ENCODE data around the gene RACGAP1.
"Not testable (repeated sequence)": the region's sequence is repeated elsewhere in the genome, so short reads cannot be mapped to it uniquely, and the experiment has no call there.

The RACGAP1 gene

DNA sequence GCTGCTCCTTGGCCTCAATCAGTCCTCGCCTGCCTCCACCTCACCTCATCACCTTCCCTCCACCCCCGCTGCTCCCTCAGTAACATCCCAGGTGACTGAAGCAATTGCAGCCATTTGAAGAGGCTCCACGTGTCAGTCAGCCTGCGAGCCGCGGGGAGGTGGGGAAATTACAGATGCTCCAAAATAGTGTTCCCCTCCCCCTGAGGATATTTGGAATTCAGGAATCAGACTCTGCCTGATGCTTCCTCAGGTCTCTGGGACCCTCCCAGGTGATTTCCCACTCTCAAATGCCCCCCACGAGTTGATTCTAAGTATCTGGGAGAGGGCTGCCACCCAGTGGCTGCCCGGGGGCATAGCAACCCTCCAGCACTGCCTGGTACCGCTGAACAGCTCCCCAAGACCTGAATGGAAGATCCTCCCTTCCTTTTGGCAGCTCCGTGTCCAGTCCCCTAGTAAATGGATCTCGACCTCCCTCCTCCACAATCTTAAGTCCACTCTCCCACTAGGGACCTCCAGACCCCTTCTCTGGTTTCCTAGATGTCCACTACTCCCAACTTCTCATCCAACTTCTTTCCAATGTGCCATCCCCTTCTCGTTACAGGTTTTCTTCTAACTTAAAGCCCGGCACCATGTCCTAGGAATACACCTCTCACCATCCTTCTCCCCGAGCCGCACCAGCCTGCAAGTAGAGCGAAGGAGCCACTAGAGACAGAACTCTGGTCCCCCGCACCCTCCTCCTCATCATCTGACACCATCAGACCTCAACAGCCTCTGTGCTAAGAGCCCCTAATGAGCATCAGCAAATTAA, 30.7 kb upstream of the RACGAP1 start:
- peak; percentile 78 for DNase-seq (ENCODE audit: low spot score)

DNA sequence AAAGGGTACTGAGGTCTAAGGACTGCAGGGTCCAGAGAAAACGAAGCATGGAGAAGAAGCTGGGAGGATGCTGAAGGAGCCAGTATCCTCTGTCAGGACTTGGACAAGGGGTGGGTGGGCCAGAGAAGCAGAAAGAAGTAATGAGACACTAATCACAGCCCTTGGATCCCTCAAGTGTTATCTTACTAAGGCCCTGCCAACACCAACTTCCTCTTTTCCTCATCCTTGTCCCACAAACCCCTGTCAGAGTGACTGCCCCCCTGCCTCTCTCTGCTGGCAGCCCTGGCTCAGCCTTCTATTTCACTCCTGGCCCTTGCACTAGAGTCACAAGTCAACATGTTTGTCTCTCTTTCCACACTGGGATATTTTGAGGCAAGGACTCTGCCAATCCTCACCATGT, 28.3 kb upstream of the RACGAP1 start:
- DNase-seq (ENCODE audit: low spot score), result no peak

DNA sequence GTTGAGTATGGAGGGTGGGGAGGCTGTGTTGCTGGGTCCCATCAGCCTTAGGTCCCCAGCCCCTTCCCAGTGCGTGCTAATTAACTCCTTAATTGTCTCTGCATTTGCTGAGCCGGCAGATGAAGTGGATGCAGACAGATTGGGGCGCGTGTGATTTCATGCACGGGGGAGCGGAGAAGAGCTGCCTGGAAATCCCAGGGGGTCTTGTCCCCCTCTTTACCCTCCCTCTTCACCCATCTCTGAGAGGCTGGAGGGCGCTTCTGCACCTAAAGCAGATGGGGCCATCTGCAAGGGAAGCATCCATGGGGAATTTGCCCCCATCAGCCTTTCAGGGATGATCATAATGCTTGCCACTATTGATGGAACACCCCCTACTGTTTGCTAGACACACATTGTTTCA, 27.7 kb upstream of the RACGAP1 start:
- DNase-seq (ENCODE audit: low spot score), result peak; percentile 67

DNA sequence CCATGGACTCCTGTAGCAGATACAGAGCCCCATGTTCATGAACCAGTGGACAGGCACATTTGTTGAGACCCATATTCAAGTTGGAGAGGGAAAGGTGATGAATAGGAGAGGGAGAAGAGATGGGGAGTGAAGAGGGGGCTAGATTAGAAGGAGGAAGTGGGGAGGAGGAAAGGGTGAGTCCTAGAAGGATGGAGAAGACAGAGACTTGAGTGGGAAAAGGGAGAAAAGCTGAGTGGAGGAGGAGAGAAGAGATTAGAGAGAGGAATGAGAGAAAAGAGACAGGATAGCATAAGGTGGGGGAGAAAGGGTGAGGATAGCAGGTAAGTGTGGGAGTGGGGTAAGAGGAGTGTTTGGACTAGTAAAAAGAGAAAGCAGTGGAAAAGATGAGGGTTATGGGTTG, 27.2 kb upstream of the RACGAP1 start:
- no peak for DNase-seq (ENCODE audit: low spot score)

DNA sequence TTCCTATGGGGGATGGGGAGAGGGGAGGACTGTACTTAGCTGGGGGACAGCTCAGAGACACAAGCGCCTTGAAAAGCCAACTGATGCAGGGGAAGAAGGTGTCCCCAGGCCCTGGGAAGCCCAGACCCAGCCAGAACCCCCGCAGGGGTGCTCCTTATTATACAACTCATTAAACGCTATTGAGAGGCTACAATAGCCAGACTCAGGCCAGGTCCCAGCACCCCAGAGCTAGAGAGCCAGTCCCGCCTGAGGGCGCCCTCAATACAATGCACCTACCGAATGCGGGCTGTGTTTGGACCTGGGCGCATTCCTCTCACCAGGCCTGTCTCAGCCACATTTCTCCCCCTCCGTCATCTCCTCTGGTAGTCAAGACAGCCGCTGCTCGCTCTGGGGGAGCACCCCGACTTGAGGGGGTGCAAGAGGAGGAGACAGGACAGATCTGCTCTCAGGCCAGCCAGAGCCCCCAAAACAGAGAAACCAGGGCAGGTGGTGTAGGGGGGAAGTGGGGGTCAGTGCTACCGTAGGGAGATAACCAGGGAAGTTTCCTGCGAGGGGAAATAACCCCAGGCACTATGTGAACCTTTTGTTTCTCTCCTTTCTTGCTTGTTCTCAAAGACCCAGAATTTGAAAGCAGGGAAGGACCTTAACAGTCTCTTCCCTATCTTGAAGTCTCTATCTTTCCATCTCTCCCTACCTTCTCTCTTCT, 26.0 kb upstream of the RACGAP1 start:
- DNase-seq (ENCODE audit: low spot score), result no peak

DNA sequence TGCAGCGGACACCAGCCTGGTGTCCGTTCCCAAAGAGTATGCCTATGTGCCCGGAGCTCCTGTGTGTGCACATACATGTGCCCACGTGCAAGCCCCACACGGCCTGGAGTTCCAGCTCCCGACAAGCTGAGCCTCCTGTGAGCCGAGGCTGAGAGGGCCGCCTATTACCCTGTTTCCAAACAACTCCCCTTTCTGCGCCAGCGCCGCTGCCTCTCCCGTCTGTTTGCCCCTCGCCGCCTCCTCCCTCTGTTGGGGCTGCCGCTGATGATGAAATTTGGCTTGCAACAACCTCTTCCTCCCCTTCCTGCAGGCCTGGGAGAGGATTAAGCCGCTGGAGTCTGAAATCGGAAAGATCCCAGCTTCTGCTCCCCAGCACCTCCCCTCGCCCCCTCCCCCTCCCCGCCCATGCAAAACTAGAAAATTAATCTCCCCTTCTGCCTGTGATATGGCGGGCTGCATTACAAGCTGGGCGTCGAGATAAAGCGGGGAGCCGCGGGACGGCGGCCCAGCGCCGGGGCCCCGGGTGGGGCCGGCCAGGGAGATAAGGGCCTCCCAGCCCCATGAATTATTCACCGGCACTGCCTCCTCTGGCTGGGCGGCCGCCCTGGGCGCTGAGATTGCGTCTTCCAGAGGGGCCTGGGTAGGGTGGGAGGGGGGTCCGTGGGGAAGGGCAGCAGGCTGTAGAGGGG, 25.3 kb upstream of the RACGAP1 start:
- peak; percentile 89 for DNase-seq (ENCODE audit: low spot score)

DNA sequence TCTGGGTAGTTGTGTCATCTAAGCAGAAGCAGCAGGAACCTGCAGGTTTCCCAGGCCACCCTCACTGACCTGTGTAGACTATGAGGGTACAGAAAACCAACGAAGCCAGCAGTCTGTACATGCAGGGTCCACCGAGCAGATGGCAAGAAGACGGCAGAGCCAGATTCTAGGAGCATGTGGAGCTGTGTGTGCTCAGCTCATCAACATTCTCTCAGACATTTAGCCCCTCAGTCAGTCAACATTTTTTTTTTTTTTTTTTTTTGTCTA, 24.8 kb upstream of the RACGAP1 start:
- DNase-seq (ENCODE audit: low spot score), result no peak

DNA sequence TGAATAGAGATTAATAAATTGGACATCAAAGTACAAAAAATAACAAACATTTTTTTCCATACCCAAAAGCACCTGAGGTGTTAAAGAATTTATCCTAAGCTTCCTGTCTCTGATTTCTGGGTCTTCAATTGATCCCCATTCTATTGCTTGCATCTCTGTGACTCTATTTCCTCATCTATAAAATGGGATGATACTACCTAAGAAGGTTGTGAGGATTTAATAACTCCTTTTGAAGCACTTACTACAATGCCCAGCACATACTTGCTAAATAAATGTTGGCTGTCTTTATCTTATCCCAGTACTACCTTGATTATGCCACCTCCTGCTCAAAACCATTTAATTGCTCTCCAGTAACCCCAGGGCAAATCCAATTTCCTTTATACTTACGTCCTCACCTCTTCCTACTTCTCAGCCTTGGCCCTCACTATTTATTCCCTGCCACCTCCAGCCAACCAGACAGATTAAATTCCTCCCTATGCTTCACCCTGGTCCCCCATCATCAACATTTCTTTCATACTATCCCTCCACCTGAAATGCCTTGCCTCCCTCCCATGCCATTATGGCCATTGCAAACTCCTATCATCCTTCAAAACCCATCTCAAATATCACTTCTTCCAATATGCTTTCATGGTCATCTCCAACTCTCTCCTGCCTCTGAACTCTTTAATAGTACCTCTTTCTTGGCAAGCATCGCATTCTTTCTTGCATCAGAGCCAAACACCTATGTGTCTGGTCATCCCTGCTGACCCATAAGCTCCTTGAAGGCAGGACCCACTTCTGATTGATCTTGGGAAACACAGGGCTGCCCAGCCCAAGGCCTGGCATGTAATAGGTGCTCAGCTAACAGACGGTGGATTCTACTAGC, 24.2 kb upstream of the RACGAP1 start:
- no peak for DNase-seq (ENCODE audit: low spot score)

GRCh38 chr12:50047693-50048250, 22.5 kb upstream of the RACGAP1 start:
- DNase-seq (ENCODE audit: low spot score), result no peak

GRCh38 chr12:50043854-50044253, 18.6 kb upstream of the RACGAP1 start:
- DNase-seq (ENCODE audit: low spot score), result no peak

DNA sequence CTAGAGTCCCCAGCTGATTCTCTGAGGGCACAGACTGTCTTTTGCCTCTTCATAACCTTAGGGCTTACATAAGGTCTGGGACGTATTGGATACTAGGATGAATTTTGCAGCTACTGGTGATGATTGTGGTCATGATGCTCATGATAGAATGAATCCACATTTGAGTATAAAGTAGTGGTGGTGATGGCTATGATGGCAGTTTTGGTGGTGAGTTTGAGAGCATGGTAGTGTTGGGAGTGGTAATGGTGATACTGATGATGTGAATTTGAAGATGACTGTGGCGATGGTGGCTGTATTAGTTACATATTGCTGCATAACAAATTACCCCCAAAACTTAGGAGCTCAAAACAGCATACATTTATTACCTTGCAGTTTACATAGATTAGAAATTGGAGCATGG, 18.0 kb upstream of the RACGAP1 start:
- no peak for DNase-seq (ENCODE audit: low spot score)

DNA sequence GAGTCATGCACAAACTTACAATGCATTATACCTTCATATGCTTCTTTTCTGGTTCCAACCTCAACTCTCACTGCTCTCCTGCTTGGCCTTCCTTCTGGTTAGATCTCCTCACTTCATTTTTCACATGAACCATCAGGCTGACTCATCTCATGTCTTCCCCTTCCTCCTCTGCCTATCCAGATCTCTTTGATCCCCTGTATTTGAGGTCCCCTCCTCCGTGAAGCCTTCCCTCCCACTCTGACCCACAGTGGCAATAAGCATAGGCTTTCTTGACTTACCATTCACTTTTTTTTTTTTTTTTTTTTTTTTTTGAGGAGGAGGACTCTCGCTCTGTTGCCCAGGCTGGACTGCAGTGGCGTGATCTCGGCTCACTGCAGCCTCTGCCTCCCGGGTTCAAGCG, 17.4 kb upstream of the RACGAP1 start:
- no peak for DNase-seq (ENCODE audit: low spot score)

DNA sequence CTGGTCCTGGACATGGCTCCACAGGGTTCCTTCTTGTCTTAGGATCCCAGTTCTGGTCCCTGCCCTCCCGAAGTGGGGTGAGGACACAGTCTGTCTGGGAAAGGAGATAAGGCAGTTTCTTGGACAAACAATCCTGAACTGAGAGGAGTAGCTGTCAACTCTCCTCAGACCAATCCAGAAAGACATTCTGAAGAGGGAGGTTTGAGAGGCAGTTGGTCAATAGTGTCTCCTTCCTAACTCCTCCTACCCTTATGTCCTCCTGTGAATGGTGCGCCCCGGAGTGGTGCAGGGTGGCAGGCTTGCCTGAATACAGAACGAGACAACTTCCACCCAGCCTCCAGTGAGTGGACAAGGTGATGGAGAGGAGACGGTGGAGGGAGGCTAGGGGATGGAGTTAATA, 16.7 kb upstream of the RACGAP1 start:
- DNase-seq (ENCODE audit: low spot score), result no peak

GRCh38 chr12:50041062-50041860, 16.0 kb upstream of the RACGAP1 start:
- no peak for DNase-seq (ENCODE audit: low spot score)

- DNase-seq (ENCODE audit: low spot score), result no peak
Observed at GRCh38 chr12:50040657-50041056, 15.4 kb upstream of the RACGAP1 start.

DNA sequence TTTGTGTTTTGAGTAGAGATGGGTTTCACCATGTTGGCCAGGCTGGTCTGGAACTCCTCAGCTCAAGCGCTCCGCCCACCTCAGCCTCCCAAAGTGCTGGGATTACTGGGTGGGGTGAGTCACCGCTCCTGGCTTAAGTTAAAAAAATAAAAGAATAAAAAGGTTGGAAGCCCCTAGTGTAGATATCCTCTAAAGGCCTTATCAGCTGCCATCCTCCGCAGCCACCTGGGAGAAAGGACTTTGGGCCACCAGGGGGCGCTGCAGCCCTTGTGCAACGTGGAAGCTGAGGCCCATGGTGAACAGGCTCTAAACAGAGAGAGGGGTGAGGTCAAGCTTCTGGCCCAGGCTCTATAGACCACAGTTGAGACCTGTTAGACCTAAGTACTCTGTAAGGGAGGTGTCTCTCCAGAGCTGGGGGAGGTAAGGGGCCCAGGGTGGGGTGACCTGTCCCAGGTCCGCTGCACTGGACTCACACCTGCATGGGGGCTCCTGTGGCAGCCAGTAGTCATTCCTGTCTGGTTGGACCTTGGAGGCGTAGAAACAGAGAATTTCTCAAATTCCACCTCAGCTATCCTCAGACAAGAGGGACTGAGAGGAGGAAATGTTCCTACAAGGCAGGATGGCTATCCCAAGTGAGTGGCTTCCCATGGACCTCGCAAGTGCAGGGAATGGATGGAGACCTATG, 14.0 kb upstream of the RACGAP1 start:
- peak; percentile 86 for DNase-seq (ENCODE audit: low spot score)

- no peak for DNase-seq (ENCODE audit: low spot score)
Observed at GRCh38 chr12:50038336-50038735, 13.0 kb upstream of the RACGAP1 start.

GRCh38 chr12:50032854-50033581, 7.7 kb upstream of the RACGAP1 start:
- DNase-seq (ENCODE audit: low spot score), result peak; percentile 83

DNA sequence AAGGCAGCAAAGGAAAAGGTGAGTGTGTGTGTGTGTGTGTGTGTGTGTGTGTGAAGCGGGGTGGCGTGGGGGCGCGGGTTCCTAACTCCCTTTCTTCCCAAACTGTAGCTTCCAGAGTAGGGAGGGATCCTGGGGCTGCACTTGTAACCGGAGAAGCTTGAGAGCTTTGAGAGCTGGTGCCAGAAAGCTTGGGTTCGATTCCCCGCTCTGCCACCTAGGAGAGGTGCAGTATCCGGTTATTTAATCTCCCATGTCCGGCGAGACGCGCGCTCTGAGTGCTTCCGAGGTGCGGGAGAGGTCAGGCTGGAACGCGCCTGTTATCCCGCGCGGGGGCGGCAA, 7.2 kb upstream of the RACGAP1 start:
- no peak for DNase-seq (ENCODE audit: low spot score)

- not testable (repeated sequence) for DNase-seq (ENCODE audit: low spot score)
Observed at GRCh38 chr12:50030449-50030848, 5.2 kb upstream of the RACGAP1 start.
